ENCODE measurements around the gene MFSD6.

MFSD6 gene

GRCh38 chr2:190534310-190535120 lies 126.4 kb downstream of the MFSD6 start, which contains the start of gene NEMP2 (continued):
- TF ChIP-seq ZXDB (tag by site-specific recombination; IDR thresholded peaks at IDR 0.05) (0 out of 2 replicates have a peak, but pooled peaks have one; percentile 71), ZNF423 (tag by site-specific recombination; IDR thresholded peaks at IDR 0.05) (no peak), ZSCAN30 (tag by site-specific recombination; IDR thresholded peaks at IDR 0.05) (peak; percentile 78), ZNF404 (tag by site-specific recombination; IDR thresholded peaks at IDR 0.05) (no peak), PRDM6 (tag by site-specific recombination; IDR thresholded peaks at IDR 0.05) (no peak), ZNF518A (tag by site-specific recombination; conservative IDR thresholded peaks at IDR 0.05; ENCODE audit: low read depth) (no peak), ZNF692 (tag by site-specific recombination; IDR thresholded peaks at IDR 0.05) (peak; percentile 77), ELK4 (IDR thresholded peaks at IDR 0.05; ENCODE audit: borderline replicate concordance, low read depth, low read length) (no peak; the same call in 1 of the 2 replicates), ZNF513 (tag by site-specific recombination; IDR thresholded peaks at IDR 0.05) (no peak), ZNF473 (tag by site-specific recombination; IDR thresholded peaks at IDR 0.05) (no peak), ZBTB7A (tag by site-specific recombination; IDR thresholded peaks at IDR 0.05; ENCODE audit: low read depth) (no peak), EGR2 (tag by site-specific recombination; IDR thresholded peaks at IDR 0.05; ENCODE audit: low read depth) (peak; percentile 81), ZNF677 (tag by site-specific recombination; IDR thresholded peaks at IDR 0.05) (no peak), SP7 (tag by site-specific recombination; IDR thresholded peaks at IDR 0.05) (peak; percentile 69; the same call in 1 of the 2 replicates), SALL2 (tag by site-specific recombination; IDR thresholded peaks at IDR 0.05; ENCODE audit: borderline replicate concordance) (no peak), ZFHX2 (tag by site-specific recombination; conservative IDR thresholded peaks at IDR 0.05) (peak; percentile 93), ZNF555 (tag by site-specific recombination; conservative IDR thresholded peaks at IDR 0.05) (no peak), SETDB1 (IDR thresholded peaks at IDR 0.05; ENCODE audit: insufficient read length, low read length) (peak; percentile 62), ZNF837 (tag by site-specific recombination; IDR thresholded peaks at IDR 0.05) (no peak), TCF7L2 (IDR thresholded peaks at IDR 0.05; ENCODE audit: borderline replicate concordance, low read depth, low read length) (no peak; the same call in 1 of the 2 replicates)
